Stimulated activated CD4-positive, alpha-beta T cell treated with anti-CD3 and anti-CD28 coated beads, Interleukin-1b, Interleukin-23, amount 100 ng/mL, for 1 hour (primary cell): ENCODE data around the gene TIGD2.
"Not testable (repeated sequence)": the region's sequence is repeated elsewhere in the genome, so short reads cannot be mapped to it uniquely, and the experiment has no call there.

Experiments
- DNase-seq, 2 donors: peaks; one replicate each; pipeline ENCODE4 v3.0.0-alpha.2; 2020; ENCODE audit warnings: low read depth in 2 of 2

TIGD2 gene

GRCh38 chr4:89119836-89120235 is 8.5 kb downstream of the TIGD2 start:
- no peak for DNase-seq

- DNase-seq = no peak
These were observed 10.2 kb downstream of the TIGD2 start for GRCh38 chr4:89121387-89122068.

- no peak for DNase-seq
These were observed 12.1 kb downstream of the TIGD2 start for GRCh38 chr4:89123451-89123851.

GRCh38 chr4:89125901-89126782 is 14.8 kb downstream of the TIGD2 start:
- no peak for DNase-seq

GRCh38 chr4:89129080-89129640 is 17.8 kb downstream of the TIGD2 start:
- DNase-seq = no peak

GRCh38 chr4:89134775-89135319 is 23.5 kb downstream of the TIGD2 start:
- DNase-seq = no peak

- DNase-seq = no peak
These were observed 25.2 kb downstream of the TIGD2 start for GRCh38 chr4:89136525-89136924.

- no peak for DNase-seq
These were observed 25.9 kb downstream of the TIGD2 start for GRCh38 chr4:89137231-89137630.

- DNase-seq = no peak
These were observed 26.4 kb downstream of the TIGD2 start for GRCh38 chr4:89137695-89138094.

- DNase-seq = no peak
These were observed 28.9 kb downstream of the TIGD2 start for GRCh38 chr4:89140168-89140759.

GRCh38 chr4:89142691-89143669 is 31.6 kb downstream of the TIGD2 start:
- no peak for DNase-seq

- DNase-seq = not testable (repeated sequence)
These were observed 33.3 kb downstream of the TIGD2 start for GRCh38 chr4:89144652-89145051.

GRCh38 chr4:89146196-89146595 is 34.9 kb downstream of the TIGD2 start:
- no peak for DNase-seq

GRCh38 chr4:89152972-89153371 is 41.6 kb downstream of the TIGD2 start:
- DNase-seq = no peak

GRCh38 chr4:89156174-89156914 is 45.0 kb downstream of the TIGD2 start:
- DNase-seq = no peak

GRCh38 chr4:89157488-89158024 is 46.2 kb downstream of the TIGD2 start:
- DNase-seq = no peak

GRCh38 chr4:89158884-89159503 is 47.7 kb downstream of the TIGD2 start:
- DNase-seq = no peak

- no peak for DNase-seq
These were observed 49.5 kb downstream of the TIGD2 start for GRCh38 chr4:89160806-89161205.

- DNase-seq = no peak
These were observed 50.5 kb downstream of the TIGD2 start for GRCh38 chr4:89161841-89162240.
